ENCODE data around the gene LRIG2.

LRIG2 gene

GRCh38 chr1:113168946-113169345 is 95.9 kb downstream of the LRIG2 start:
- no peak for DNase-seq (ENCODE audit: low read depth in 2 of 2)

- no peak for DNase-seq (ENCODE audit: low read depth in 2 of 2)
Measured at GRCh38 chr1:113169591-113169990, 96.6 kb downstream of the LRIG2 start.

- DNase-seq (ENCODE audit: low read depth in 2 of 2): no peak
Measured at GRCh38 chr1:113170519-113170918, 97.5 kb downstream of the LRIG2 start.

- no peak for DNase-seq (ENCODE audit: low read depth in 2 of 2)
Measured at GRCh38 chr1:113178106-113178505, 105.1 kb downstream of the LRIG2 start.

GRCh38 chr1:113178522-113178921 is 105.5 kb downstream of the LRIG2 start:
- no peak for DNase-seq (ENCODE audit: low read depth in 2 of 2)
